ENCODE data around the gene GFY.

- peak; percentile 21 to 27 (median 24) for TF ChIP-seq CTCF (IDR thresholded peaks at IDR 0.05)
- TF ChIP-seq POLR2A (IDR thresholded peaks at IDR 0.05) = no peak
These were observed 2.6 kb upstream of the GFY start for GRCh38 chr19:49422407-49423070.

Data from right lobe of liver (tissue), 4 donors.